HG02870 (cell line): ENCODE results near the gene AFF3.

Source experiments
- ATAC-seq: cut with Tn5 transposase; IDR thresholded peaks from one replicate; pipeline ENCODE4 v1.9.1; 2021; ENCODE audit warnings: mild to moderate bottlenecking, moderate library complexity; ENCODE audit not compliant: unreplicated experiment

Gene AFF3

GRCh38 chr2:100046961-100047947 lies 95.1 kb downstream of the AFF3 start:
- ATAC-seq: no peak

DNA sequence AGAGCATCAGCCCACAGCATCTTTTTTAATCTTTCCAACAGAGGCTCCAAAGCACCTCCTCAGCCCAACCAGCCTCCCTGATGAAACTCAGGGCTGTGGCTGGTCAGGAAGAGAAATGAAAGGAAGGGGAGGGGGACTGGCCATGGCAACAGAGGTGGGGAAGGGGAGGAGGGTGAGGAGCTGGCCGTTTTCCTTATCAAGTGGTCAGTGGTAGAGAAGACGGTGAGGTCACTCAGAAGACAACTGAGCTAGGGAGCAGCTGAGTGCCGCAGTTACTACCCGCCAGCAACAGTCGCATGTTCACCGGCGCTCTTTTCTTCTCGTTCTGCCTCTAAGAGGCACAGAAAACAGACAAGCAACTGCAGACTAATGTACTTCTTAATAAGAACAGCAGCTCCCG lies 97.4 kb downstream of the AFF3 start:
- ATAC-seq: no peak

GRCh38 chr2:100043891-100044255 lies 98.5 kb downstream of the AFF3 start:
- ATAC-seq: no peak

DNA sequence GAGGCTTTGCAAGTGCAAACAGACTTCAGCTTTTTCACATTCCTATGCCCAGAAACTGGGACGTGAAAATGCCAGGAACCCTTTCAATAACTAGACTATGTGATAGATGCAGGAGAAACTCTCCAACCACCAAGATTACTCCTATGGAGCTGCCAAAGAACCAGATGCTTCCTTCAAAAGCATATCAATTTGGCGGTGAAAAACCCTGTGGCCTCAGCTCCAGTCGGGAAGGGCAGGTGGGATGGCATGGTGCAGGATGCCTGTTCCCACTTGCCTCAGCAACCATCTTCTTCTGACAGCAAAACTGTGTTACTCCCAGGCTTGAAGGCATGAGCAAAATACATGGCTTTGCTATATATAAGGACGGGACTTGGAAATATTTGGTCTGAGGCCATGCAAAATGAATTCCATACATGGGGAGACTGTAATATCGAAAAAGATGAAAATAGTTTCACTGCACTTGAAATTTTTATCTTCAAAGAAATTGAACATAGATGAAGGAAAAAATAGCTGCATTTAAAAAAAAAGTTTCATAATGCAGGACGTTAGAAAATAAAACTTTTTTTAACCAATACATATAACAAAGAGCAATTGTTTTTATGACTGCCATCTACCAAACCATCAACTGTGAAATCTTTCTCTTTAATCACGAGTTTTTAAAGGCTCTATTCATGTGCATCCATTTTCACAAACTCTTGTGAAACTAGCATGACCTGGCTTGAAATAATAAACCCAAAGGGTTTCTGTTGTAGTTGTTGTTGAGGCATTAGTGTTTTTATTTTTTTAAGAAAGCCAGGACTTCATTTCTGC lies 99.1 kb downstream of the AFF3 start:
- ATAC-seq: no peak

- ATAC-seq: no peak
Observed at GRCh38 chr2:100042562-100042961, 99.8 kb downstream of the AFF3 start.

- no peak for ATAC-seq
Observed at GRCh38 chr2:100041946-100042345, 100.4 kb downstream of the AFF3 start.

GRCh38 chr2:100041385-100041784 lies 101.0 kb downstream of the AFF3 start:
- no peak for ATAC-seq

DNA sequence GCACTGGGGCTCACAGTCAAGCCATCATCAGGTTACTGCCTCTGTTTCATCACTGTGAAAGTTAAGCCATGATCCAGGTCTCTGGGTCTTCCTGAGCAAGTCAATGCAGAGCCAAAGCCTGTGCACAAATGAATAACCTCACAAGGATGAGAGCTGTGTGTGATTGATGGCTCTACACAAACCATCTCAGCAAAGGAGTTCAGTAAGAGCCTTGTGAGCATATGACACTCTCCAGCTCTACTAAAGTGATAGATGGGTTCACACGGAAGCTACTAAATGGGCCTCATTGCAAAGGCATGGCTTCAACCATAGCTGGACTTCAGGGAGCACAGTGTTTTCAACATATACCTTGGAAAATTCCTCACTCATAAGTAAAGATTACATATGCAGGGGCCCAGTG lies 101.5 kb downstream of the AFF3 start:
- ATAC-seq: no peak

DNA sequence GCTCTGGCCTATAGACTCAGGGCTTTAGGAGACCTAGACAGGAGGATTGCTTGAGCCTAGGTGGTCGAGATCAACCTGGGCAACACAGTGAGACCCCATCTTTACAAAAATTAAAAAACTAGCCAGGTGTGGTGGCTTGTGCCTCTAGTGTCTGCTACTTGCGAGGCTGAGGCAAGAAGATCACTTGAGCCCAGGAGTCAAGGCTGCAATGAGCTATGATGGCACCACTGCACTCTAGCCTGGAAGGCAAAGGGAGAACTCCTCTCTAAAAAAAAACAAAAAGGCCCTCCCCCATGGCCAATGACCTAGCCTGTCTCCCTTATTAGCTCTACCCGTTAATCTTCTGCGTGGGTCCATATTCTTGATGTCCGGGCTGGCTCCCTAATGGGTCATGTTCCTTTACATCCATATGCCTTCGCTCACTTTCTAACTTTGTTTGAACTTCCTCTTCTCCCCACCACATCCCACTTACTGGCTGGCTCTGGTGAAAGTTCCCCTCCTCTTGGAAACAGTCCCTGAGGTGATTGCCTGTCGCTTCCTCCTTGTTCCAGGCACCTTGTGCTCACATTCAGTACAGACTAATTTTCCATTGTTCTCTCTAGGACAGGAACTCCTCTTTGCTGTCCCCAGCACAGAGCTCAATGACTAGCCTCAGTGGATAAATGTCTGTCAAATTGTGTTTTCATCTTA lies 103.0 kb downstream of the AFF3 start:
- ATAC-seq: no peak

DNA sequence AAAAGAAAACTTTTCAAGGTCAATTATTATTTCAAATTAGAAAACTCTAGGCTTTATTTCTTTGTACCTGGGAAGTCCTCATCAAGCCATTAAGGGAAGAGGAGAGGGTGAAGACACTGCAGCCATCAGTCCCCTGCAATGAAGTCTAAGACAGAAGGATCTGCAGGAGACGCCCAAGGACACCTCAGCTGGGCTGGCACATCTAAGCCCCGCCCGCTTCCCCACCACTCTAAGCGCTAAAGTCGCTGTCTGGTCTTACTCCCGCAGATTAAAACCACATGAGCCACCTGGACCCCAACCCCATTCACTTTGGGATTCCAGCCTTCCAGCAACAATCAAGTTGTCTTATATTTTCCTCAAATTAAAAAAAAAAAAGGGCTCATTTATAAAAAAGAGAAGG lies 104.4 kb downstream of the AFF3 start:
- no peak for ATAC-seq

DNA sequence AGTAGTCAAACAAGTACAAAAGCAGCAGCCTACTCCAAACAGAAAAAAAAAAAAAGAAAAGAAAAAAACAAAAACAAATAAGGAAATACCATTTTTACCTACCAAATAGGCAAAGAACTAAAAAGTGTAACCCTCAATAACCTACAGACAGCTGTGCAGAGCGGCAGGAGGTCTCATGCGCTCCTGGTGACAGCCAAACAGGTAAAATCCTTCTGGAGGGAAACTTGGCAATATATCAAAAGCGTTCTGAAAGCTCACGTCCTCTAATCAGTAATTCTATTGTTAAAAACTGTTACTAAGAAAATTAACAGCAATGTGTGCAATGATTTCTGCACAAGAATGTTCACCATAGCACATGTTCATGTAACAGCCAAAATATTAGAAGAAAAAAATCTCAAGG lies 105.6 kb downstream of the AFF3 start:
- no peak for ATAC-seq

DNA sequence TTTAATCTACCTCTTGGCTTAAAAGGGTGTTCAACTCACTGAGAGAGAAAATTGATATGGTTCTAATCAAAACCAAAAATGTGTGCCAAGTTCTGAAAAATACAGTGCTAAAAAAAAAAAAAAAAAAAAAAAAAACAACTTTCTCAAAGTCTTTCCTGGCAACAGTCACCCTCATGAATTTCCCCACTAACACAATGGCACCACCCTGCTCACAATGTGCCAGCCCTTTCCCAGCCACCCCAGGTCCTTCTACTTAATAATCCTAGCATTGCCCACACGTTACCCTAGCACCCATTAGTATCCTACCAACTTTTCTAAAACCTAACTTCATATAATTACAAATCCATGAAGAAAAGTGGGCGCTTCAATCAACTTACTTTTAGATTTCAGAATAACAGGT lies 106.4 kb downstream of the AFF3 start:
- ATAC-seq: no peak

DNA sequence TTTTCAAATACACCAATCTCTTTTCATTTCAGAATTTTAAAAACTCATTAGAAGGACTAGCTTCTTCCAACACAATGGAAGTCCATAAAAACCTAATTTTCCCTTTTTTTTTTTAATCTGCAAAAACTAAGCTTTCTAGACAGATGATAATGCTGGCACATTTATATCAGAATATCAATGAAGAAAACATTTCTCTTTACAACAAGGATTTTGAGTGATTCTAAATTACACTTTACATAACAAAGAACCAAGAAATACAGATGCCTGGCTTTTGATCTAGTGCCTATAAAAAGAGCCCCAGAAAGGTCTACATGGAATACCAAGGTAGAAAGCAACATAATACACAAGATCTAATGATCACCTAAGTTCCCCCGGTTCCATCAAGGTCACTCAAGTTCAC lies 108.0 kb downstream of the AFF3 start:
- ATAC-seq: no peak

- ATAC-seq: no peak
Observed at GRCh38 chr2:100033976-100034375, 108.4 kb downstream of the AFF3 start.

DNA sequence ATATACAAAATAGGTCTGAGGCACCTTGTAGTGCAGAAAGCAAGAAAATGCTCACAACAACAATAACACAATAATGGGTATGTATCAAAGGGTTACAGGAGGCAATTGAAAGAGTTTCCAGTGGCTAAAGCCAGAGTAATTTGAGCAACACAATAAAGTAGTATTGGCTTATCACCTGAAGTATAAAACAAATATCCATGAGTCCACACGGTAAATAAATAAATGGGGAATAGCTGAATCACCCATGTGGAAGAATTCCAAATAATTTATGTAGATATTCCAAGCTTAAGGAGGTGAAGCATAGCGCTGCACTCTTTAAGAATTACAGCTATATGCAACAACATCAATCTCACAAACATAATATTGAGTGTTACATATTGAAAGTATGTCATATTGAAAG lies 110.8 kb downstream of the AFF3 start:
- no peak for ATAC-seq

- no peak for ATAC-seq
Observed at GRCh38 chr2:100029460-100029859, 112.9 kb downstream of the AFF3 start.

DNA sequence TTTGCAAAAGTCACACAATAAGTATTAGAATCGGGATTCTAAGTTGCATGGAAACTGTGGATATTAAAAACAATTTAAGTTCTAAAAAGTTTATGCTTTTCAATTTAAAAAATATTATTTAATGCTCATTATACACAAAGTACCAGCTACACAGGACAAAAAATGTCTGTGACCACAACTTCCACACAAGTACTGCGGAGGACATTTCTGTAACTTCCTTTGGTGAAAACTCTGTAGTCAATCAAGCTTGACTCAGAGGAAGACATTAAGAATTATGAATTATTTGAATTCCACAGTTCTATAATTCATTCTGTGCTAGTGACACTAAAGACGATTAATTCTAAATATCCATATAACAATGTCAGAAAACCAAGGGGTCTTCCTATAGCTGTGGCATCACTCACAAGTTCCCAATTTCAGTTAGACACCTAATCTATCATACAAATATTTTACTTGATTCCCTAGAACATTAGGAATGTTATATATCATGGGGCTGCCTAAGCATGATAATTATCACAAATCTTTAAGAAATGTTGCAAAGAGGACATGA lies 120.5 kb downstream of the AFF3 start:
- no peak for ATAC-seq

GRCh38 chr2:100019499-100019898 lies 122.9 kb downstream of the AFF3 start:
- ATAC-seq: no peak

DNA sequence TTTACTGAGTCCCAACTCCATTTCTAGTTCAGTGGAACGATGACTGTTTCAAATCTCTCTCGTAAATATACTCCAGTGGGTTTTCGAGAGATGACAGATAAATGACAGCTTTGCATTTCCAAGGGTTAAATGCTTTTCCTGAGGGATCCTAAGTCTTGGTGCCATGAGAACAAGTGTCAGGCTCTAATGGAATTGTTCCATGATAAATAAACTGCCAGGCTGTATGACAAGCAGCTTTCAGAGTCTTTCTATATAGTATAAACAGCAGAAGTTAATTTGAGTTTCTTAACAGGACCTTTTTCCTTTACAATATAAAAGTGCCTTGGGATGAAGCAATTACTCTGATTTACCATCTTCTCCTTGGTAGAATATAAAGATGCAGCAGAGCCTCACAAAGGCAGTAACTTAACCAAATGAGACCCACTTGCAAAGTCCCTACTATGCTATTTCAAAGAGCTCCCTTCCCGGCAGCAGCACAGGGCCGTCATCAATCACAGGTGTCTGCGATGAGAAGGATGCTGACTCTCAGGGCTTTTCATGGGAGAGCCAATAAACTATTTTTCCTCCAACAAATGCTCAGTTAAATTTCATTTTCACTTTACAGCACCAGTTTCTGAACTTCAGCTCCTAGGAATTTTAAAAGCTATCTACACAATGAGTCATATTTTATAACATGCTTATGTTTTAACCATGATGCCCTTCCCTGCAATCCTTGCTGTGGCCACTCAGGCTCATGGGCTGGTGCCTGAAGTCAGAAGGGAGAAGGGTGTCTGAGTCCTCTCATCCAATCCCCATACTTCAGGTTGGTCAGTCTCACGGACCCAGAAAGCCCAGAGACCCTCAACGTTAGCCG lies 123.8 kb downstream of the AFF3 start:
- no peak for ATAC-seq

GRCh38 chr2:100017633-100018032 lies 124.8 kb downstream of the AFF3 start:
- ATAC-seq: no peak
